ENCODE measurements around the gene BUB1B. TPM values are rescaled to one million over a fixed set of nuclear protein-coding genes. Genes with fewer than 3 reads are reported as not detected.

Gene BUB1B
- polyA plus RNA-seq, 1 of the 3 experiments (the other 2 are of a cell fraction), result 12.6 TPM

DNA sequence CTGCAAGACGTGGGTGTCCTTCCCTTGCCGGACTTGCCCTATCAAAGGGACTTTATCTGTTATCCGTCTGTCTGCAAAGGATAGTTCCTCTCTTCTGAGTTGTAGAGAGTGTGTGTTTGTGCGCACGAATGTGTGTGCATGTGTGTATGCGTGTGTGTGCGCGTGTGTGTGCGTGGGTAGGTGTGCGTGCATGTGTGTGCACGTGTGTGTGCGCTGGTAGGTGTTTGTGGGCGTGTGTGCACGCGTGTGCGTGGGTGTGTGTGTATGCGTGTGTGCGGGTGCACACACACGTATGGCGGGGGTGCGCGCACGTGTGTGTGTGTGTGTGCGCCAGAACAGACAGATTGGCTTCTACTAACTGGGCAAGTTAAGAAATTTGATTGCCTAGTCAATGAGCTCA is 48.1 kb upstream of the BUB1B start:
- Histone ChIP-seq H3K4me2 (no peak overlapping the region), H2AFZ (ENCODE audit: low read depth) (no peak overlapping the region), H3K9me2 (no peaks in the 10 kb centered on the region), H4K20me1 (ENCODE audit: insufficient read depth) (no peaks in the 10 kb centered on the region), H3K27ac (ENCODE audit: low read depth in 2 of 2, low read length in 1 of 2) (no peak overlapping the region), H3K27me3 (ENCODE audit: insufficient read depth) (peaks cover 22% of the 10 kb centered on the region; the same call in 1 of the 2 replicates), H3K4me3 (ENCODE audit: low read depth in 2 of 2, low read length in 1 of 2) (no peak overlapping the region), H3K79me2 (ENCODE audit: insufficient read depth) (no peaks in the 10 kb centered on the region), H3K9ac (no peak overlapping the region), H3K9me3 (no peaks in the 10 kb centered on the region), H3K36me3 (replicated peaks in 1 of 2; ENCODE audit: control insufficient read depth in 1 of 2, insufficient read depth in 2 of 2, low read length in 1 of 2) (no peaks in the 10 kb centered on the region), H3F3A (replicated peaks; ENCODE audit: insufficient read depth) (no peaks in the 10 kb centered on the region), H3K4me1 (ENCODE audit: control insufficient read depth in 1 of 2, insufficient read depth in 2 of 2, low read depth in 1 of 2, low read length in 1 of 2) (peaks cover 0 to 6% of the 10 kb centered on the region in 2 experiments; a peak in 1 of 4 replicates)
- POLR2A ChIA-PET, result no interaction called here
- WGBS (ENCODE audit: low lambda C conversion rate), result 79% methylated on average over 24 of the region's 24 CpGs
- DNase-seq, result no peak
- TF ChIP-seq RXRA (IDR thresholded peaks at IDR 0.05; ENCODE audit: borderline replicate concordance, low read depth) (no peak), GATA2 (CRISPR knock-in tag; IDR thresholded peaks at IDR 0.05) (no peak), CHD2 (IDR thresholded peaks at IDR 0.05; ENCODE audit: low read length, partially characterized antibody) (no peak), FOSL2 (IDR thresholded peaks at IDR 0.05; ENCODE audit: borderline replicate concordance, low read depth) (no peak), JUND (IDR thresholded peaks at IDR 0.05) (no peak)
- TF ChIP-seq, protein P1, sequence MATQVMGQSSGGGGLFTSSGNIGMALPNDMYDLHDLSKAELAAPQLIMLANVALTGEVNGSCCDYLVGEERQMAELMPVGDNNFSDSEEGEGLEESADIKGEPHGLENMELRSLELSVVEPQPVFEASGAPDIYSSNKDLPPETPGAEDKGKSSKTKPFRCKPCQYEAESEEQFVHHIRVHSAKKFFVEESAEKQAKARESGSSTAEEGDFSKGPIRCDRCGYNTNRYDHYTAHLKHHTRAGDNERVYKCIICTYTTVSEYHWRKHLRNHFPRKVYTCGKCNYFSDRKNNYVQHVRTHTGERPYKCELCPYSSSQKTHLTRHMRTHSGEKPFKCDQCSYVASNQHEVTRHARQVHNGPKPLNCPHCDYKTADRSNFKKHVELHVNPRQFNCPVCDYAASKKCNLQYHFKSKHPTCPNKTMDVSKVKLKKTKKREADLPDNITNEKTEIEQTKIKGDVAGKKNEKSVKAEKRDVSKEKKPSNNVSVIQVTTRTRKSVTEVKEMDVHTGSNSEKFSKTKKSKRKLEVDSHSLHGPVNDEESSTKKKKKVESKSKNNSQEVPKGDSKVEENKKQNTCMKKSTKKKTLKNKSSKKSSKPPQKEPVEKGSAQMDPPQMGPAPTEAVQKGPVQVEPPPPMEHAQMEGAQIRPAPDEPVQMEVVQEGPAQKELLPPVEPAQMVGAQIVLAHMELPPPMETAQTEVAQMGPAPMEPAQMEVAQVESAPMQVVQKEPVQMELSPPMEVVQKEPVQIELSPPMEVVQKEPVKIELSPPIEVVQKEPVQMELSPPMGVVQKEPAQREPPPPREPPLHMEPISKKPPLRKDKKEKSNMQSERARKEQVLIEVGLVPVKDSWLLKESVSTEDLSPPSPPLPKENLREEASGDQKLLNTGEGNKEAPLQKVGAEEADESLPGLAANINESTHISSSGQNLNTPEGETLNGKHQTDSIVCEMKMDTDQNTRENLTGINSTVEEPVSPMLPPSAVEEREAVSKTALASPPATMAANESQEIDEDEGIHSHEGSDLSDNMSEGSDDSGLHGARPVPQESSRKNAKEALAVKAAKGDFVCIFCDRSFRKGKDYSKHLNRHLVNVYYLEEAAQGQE (IDR thresholded peaks at IDR 0.05; ENCODE audit: low read depth, low read length), result no peak
- CTCF ChIA-PET, result interaction anchor here (0.9 to 4.6 kb wide), 6 partner anchors 8 to 197 kb away, joined by 3 to 43 read pairs (median 3); no protein-coding TSS in a partner anchor

DNA sequence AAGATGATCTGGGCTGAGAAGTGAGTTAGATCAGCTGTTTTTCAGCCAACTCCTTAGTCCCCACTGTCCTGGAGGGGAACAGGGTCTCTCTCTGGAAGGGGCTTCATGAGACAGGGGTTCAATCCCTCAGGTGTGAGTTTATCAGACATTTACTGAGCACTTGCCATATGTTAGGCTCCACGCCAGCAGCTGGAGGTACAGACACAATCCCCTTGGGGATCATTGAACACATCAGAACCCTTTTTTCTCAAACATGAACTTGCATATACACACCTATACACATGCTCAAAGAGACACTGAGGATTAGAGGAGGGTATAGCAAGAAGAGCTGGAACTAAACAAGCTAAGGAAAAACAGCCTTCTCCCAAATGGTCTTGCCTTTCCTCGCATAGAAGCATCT is 46.7 kb upstream of the BUB1B start:
- Histone ChIP-seq H3K4me2 (no peak overlapping the region), H2AFZ (ENCODE audit: low read depth) (no peak overlapping the region), H3K27me3 (ENCODE audit: insufficient read depth) (peaks cover 22% of the 10 kb centered on the region; the same call in 1 of the 2 replicates), H4K20me1 (ENCODE audit: insufficient read depth) (no peaks in the 10 kb centered on the region), H3F3A (replicated peaks; ENCODE audit: insufficient read depth) (no peaks in the 10 kb centered on the region), H3K9me2 (no peaks in the 10 kb centered on the region), H3K4me3 (ENCODE audit: low read depth in 2 of 2, low read length in 1 of 2) (no peak overlapping the region), H3K4me1 (ENCODE audit: control insufficient read depth in 1 of 2, insufficient read depth in 2 of 2, low read depth in 1 of 2, low read length in 1 of 2) (peaks cover 0 to 3% of the 10 kb centered on the region in 2 experiments; a peak in 1 of 4 replicates), H3K9me3 (no peaks in the 10 kb centered on the region), H3K36me3 (replicated peaks in 1 of 2; ENCODE audit: control insufficient read depth in 1 of 2, insufficient read depth in 2 of 2, low read length in 1 of 2) (no peaks in the 10 kb centered on the region), H3K27ac (ENCODE audit: low read depth in 2 of 2, low read length in 1 of 2) (no peak overlapping the region), H3K9ac (no peak overlapping the region), H3K79me2 (ENCODE audit: insufficient read depth) (no peaks in the 10 kb centered on the region)
- ChIA-PET CTCF (interaction anchor here (1.0 to 4.6 kb wide), 2 partner anchors 10 to 71 kb away, joined by 4 to 43 read pairs; no protein-coding TSS in a partner anchor), POLR2A (interaction anchor here (1.1 kb wide), 1 partner anchor 47 kb away, joined by 3 read pairs; the partner anchor contains the start of gene BUB1B)
- 76% methylated on average over 2 of the region's 2 CpGs for WGBS (ENCODE audit: low lambda C conversion rate)
- no peak for DNase-seq
- TF ChIP-seq, protein P2, sequence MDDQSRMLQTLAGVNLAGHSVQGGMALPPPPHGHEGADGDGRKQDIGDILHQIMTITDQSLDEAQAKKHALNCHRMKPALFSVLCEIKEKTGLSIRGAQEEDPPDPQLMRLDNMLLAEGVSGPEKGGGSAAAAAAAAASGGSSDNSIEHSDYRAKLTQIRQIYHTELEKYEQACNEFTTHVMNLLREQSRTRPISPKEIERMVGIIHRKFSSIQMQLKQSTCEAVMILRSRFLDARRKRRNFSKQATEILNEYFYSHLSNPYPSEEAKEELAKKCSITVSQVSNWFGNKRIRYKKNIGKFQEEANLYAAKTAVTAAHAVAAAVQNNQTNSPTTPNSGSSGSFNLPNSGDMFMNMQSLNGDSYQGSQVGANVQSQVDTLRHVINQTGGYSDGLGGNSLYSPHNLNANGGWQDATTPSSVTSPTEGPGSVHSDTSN (IDR thresholded peaks at IDR 0.05), result no peak
- TF ChIP-seq CHD2 (IDR thresholded peaks at IDR 0.05; ENCODE audit: low read length, partially characterized antibody), result no peak
- TF ChIP-seq SIN3A (IDR thresholded peaks at IDR 0.05; ENCODE audit: borderline replicate concordance, low read depth, low read length), result no peak
- TF ChIP-seq FOXM1 (IDR thresholded peaks at IDR 0.05; ENCODE audit: low read depth), result no peak
- no peak for TF ChIP-seq GATA2 (CRISPR knock-in tag; IDR thresholded peaks at IDR 0.05)
- TF ChIP-seq, protein P3, sequence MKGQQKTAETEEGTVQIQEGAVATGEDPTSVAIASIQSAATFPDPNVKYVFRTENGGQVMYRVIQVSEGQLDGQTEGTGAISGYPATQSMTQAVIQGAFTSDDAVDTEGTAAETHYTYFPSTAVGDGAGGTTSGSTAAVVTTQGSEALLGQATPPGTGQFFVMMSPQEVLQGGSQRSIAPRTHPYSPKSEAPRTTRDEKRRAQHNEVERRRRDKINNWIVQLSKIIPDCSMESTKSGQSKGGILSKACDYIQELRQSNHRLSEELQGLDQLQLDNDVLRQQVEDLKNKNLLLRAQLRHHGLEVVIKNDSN (IDR thresholded peaks at IDR 0.05; ENCODE audit: borderline replicate concordance, low read depth), result no peak
- no peak for TF ChIP-seq MXI1 (IDR thresholded peaks at IDR 0.05; ENCODE audit: low read depth, low read length)
- no peak for TF ChIP-seq TCF12 (IDR thresholded peaks at IDR 0.05)
- no peak for TF ChIP-seq TAF1 (IDR thresholded peaks at IDR 0.05; ENCODE audit: borderline replicate concordance, low read depth, low read length)
- TF ChIP-seq RXRA (IDR thresholded peaks at IDR 0.05; ENCODE audit: borderline replicate concordance, low read depth), result no peak
- TF ChIP-seq POLR2AphosphoS5 (IDR thresholded peaks at IDR 0.05; ENCODE audit: low read depth, low read length), result no peak
- TF ChIP-seq EP300 (IDR thresholded peaks at IDR 0.05; ENCODE audit: borderline replicate concordance in 1 of 2, low read depth in 1 of 2, low read length in 1 of 2), result no peak
- TF ChIP-seq, protein P4, sequence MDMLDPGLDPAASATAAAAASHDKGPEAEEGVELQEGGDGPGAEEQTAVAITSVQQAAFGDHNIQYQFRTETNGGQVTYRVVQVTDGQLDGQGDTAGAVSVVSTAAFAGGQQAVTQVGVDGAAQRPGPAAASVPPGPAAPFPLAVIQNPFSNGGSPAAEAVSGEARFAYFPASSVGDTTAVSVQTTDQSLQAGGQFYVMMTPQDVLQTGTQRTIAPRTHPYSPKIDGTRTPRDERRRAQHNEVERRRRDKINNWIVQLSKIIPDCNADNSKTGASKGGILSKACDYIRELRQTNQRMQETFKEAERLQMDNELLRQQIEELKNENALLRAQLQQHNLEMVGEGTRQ (IDR thresholded peaks at IDR 0.05; ENCODE audit: borderline replicate concordance, low read depth, low read length), result no peak
- TF ChIP-seq, protein P1 (IDR thresholded peaks at IDR 0.05; ENCODE audit: low read depth, low read length), result no peak
